Fibroblast of villous mesenchyme (primary cell): ENCODE measurements around the gene CCDC30. TPM values are rescaled to one million over a fixed set of nuclear protein-coding genes. Genes with fewer than 3 reads are reported as not detected.

Experiments used
- DNase-seq: peaks from one replicate; pipeline ENCODE4 v3.0.0-alpha.2; 2010; ENCODE audit warnings: low read depth
- H3K4me3 ChIP-seq: 2 replicates; pipeline ENCODE4 v1.5.1; 2011; ENCODE audit warnings: low read depth, mild to moderate bottlenecking, low read length
- CTCF ChIP-seq: IDR thresholded peaks from 2 replicates; pipeline ENCODE4 v1.5.1; 2012; ENCODE audit warnings: low read depth, mild to moderate bottlenecking, low read length; ENCODE audit not compliant: insufficient read depth
- total RNA-seq: library from RNA; depleted of rRNA; stranded (reverse); fragments of >200 nt; gene quantifications from 2 replicates; pipeline ENCODE4 v1.2.3, GENCODE V29; 2012

CCDC30 gene
- total RNA-seq, 1 donor: 0.86 TPM

- TF ChIP-seq CTCF: no peak
- H3K4me3 ChIP-seq: no peak overlapping the region
- peak; percentile 69 for DNase-seq
Measured at GRCh38 chr1:42420911-42421585, 42.0 kb upstream of the CCDC30 start.

- no peak for DNase-seq
- H3K4me3 ChIP-seq: no peak overlapping the region
- TF ChIP-seq CTCF: no peak
Measured at GRCh38 chr1:42422737-42423136, 40.3 kb upstream of the CCDC30 start.

DNA sequence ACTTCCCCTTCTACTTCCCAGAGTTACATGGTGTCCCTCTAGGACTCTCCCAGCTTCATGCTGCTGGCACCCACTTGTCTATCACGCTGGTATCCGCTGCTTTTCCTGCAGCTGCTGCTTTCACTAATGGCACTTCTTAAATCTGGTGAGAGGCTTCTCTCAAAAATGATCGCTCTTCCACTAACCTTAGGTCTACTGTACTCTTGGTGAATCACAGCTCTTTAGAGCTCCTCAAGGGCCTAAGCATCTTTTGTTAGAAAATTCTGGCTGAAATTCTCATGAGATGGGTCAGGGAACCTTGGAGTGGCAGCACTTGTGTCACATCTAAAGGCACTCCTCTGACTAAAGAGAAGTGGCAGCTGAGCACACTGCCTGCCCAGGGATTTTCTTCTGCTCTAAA, 39.4 kb upstream of the CCDC30 start:
- TF ChIP-seq CTCF: no peak
- no peak for DNase-seq
- no peak overlapping the region for H3K4me3 ChIP-seq

DNA sequence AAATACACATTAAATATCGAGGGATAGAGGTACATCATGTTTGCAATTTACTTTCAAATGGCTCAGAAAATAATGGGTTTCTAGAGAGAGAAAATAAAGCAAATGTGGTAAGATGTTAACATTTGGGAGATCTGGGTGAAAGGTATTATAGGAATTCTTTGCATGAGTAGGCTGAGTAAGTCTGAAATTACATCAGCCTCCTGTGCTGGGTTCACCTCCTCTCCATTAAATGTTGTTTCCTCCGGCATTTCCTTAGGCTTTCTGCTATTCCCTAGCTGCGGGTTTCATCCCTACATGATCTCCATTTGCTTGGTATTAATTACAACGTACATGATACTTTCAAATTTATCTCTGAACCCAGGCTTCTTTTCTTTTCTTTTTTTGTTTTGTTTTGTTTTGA, 38.9 kb upstream of the CCDC30 start:
- no peak for DNase-seq
- TF ChIP-seq CTCF: no peak

DNA sequence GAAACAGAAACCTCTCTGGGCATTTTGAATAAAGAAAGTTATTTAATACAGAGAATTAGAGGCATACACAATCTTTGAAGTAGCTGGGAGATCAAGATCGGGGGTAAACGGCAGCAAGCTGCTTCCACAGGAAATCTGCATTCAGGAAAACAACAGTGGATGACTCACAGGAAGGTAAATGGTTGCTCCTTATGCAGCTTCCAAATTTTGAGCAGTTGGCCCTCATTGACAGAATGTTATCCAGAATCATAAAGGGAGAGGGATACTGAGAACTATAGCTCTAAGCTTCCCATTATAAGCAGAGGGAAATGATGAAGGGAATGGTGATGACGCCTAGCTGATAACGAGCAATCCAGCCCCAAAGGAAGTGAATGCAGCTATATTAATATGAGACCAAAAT, 35.8 kb upstream of the CCDC30 start:
- DNase-seq: no peak
- no peak for TF ChIP-seq CTCF
- no peak overlapping the region for H3K4me3 ChIP-seq

More for the DNA sequence above, 38.9 kb upstream of the CCDC30 start:
- no peak overlapping the region for H3K4me3 ChIP-seq

DNA sequence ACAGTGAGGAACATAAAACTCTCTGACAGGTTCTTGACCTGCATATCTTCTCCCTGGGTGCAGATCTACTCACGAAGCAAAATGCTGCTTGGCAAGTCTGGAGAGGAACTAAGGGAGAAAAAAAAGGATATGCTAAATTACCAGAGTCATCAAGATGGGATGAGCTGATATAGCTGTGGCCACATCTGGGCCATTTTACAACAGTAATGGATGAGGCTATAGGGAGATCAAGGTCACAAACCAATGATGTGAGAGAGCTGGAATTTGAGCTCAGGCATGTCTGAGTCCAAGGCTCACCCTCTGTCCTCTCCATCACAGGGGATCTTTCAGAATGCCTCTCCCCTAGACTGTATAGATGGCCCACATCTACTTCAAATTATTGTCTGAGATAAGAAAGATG, 33.5 kb upstream of the CCDC30 start:
- no peak for DNase-seq
- no peak overlapping the region for H3K4me3 ChIP-seq
- no peak for TF ChIP-seq CTCF

GRCh38 chr1:42430286-42431135, 32.6 kb upstream of the CCDC30 start:
- DNase-seq: no peak
- no peak overlapping the region for H3K4me3 ChIP-seq
- no peak for TF ChIP-seq CTCF
